ENCODE measurements around the gene TRIM67. TPM values are rescaled to one million over a fixed set of nuclear protein-coding genes. Genes with fewer than 3 reads are reported as not detected.

Gene TRIM67
- total RNA-seq, 1 donor from 2014 or later: not detected

GRCh38 chr1:231201375-231201978 is 39.6 kb downstream of the TRIM67 start:
- peaks cover 38% of the 10 kb centered on the region for H3K27me3 Mint-ChIP-seq
- H3K4me3 Mint-ChIP-seq: no peak overlapping the region
- intact Hi-C loops (cut with micrococcal nuclease): no loop called here
- no peak for DNase-seq
- TF ChIP-seq, protein P1, sequence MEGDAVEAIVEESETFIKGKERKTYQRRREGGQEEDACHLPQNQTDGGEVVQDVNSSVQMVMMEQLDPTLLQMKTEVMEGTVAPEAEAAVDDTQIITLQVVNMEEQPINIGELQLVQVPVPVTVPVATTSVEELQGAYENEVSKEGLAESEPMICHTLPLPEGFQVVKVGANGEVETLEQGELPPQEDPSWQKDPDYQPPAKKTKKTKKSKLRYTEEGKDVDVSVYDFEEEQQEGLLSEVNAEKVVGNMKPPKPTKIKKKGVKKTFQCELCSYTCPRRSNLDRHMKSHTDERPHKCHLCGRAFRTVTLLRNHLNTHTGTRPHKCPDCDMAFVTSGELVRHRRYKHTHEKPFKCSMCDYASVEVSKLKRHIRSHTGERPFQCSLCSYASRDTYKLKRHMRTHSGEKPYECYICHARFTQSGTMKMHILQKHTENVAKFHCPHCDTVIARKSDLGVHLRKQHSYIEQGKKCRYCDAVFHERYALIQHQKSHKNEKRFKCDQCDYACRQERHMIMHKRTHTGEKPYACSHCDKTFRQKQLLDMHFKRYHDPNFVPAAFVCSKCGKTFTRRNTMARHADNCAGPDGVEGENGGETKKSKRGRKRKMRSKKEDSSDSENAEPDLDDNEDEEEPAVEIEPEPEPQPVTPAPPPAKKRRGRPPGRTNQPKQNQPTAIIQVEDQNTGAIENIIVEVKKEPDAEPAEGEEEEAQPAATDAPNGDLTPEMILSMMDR (IDR thresholded peaks at IDR 0.05): no peak
- no peak for ATAC-seq (ENCODE audit: low read depth)
- CTCF ChIA-PET: no interaction called here
- no peaks in the 10 kb centered on the region for H3K36me3 Mint-ChIP-seq (ENCODE audit: low read depth)
- H3K9me3 Mint-ChIP-seq: no peaks in the 10 kb centered on the region
- no peak overlapping the region for H3K27ac Mint-ChIP-seq
- POLR2A ChIA-PET: no interaction called here
- no peaks in the 10 kb centered on the region for H3K4me1 Mint-ChIP-seq

DNA sequence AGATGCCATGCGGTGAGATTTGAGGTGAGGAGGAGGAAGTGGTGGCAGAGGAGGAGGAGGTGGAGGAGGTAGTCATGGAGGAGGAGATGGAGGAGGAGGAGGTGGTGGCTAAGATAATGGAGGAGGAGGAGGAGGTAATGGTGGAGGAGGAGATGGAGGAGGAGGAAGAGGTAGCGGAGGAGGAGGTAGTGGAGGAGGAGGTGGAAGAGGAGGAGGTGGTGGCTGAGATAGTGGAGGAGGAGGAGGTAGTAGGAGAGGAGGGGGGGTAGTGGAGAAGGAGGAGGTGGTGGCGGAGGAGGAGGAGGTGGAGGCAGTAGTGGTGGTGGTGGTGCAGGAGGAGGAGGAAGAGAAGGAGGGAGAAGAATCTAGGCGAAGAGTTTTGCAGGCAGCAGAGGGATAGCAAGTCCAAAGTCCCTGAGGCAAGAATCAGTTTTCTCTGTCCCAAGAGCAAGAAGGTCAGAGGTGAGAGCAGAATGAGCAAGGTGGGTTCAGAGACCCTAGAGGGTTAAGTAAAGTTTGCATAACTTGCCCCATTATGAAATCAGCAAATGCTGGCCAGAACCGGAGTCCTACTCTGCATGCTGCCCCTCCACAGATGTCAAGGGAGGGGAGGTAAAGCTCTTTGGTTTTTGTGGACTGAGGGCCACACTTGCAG is 40.2 kb downstream of the TRIM67 start:
- Mint-ChIP-seq H3K4me1 (no peaks in the 10 kb centered on the region), H3K4me3 (no peak overlapping the region), H3K27ac (no peak overlapping the region), H3K27me3 (peaks cover 38% of the 10 kb centered on the region), H3K36me3 (ENCODE audit: low read depth) (no peaks in the 10 kb centered on the region), H3K9me3 (no peaks in the 10 kb centered on the region)
- POLR2A ChIA-PET: no interaction called here
- CTCF ChIA-PET: no interaction called here
- ATAC-seq (ENCODE audit: low read depth) (no peak), DNase-seq (no peak)
- TF ChIP-seq, protein P1 (IDR thresholded peaks at IDR 0.05): no peak
- intact Hi-C loops (cut with micrococcal nuclease): no loop called here

- H3K27ac Mint-ChIP-seq: no peak overlapping the region
- H3K4me1 Mint-ChIP-seq: no peaks in the 10 kb centered on the region
- no peaks in the 10 kb centered on the region for H3K36me3 Mint-ChIP-seq (ENCODE audit: low read depth)
- TF ChIP-seq, protein P1 (IDR thresholded peaks at IDR 0.05): no peak
- intact Hi-C loops (cut with micrococcal nuclease): no loop called here
- H3K27me3 Mint-ChIP-seq: peaks cover 35% of the 10 kb centered on the region
- DNase-seq: no peak
- no peaks in the 10 kb centered on the region for H3K9me3 Mint-ChIP-seq
- ATAC-seq (ENCODE audit: low read depth): no peak
- no peak overlapping the region for H3K4me3 Mint-ChIP-seq
- POLR2A ChIA-PET: no interaction called here
- CTCF ChIA-PET: no interaction called here
Observed at GRCh38 chr1:231203259-231204057, 41.6 kb downstream of the TRIM67 start.

DNA sequence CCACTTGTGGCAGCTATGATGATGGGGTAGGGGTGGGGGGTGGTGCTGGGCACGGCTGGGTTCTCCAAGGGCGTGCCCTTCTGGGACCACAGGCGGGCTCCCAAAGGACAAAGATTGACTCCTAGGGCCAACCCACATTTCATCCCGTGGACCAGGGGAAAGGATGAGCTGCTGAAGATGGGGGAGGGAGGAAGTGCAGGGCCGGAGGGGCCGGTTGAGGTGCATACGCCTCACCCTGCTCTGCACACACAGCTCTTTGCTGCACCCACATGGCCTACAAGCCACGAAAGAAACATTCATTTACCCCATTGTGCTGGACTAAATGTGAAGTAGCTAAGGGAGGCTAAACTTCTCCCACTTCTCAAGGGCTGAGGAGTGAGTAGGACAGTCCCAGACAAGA is 45.0 kb downstream of the TRIM67 start:
- CTCF ChIA-PET: interaction anchor here (0.7 kb wide), 1 partner anchor 289 kb away, joined by 3 read pairs; no protein-coding TSS in a partner anchor
- H3K4me3 Mint-ChIP-seq: no peak overlapping the region
- peaks cover 13% of the 10 kb centered on the region for H3K27me3 Mint-ChIP-seq
- H3K4me1 Mint-ChIP-seq: peaks cover 8% of the 10 kb centered on the region
- intact Hi-C loops (cut with micrococcal nuclease): no loop called here
- H3K36me3 Mint-ChIP-seq (ENCODE audit: low read depth): no peaks in the 10 kb centered on the region
- no peaks in the 10 kb centered on the region for H3K9me3 Mint-ChIP-seq
- DNase-seq: no peak
- no peak for ATAC-seq (ENCODE audit: low read depth)
- POLR2A ChIA-PET: no interaction called here
- TF ChIP-seq, protein P1 (IDR thresholded peaks at IDR 0.05): no peak
- no peak overlapping the region for H3K27ac Mint-ChIP-seq

- no peaks in the 10 kb centered on the region for H3K36me3 Mint-ChIP-seq (ENCODE audit: low read depth)
- no peaks in the 10 kb centered on the region for H3K9me3 Mint-ChIP-seq
- peaks cover 13% of the 10 kb centered on the region for H3K4me1 Mint-ChIP-seq
- no peak overlapping the region for H3K4me3 Mint-ChIP-seq
- CTCF ChIA-PET: interaction anchor here (0.7 kb wide), 1 partner anchor 290 kb away, joined by 3 read pairs; no protein-coding TSS in a partner anchor
- TF ChIP-seq, protein P1 (IDR thresholded peaks at IDR 0.05): no peak
- DNase-seq: no peak
- H3K27ac Mint-ChIP-seq: no peak overlapping the region
- ATAC-seq (ENCODE audit: low read depth): no peak
- H3K27me3 Mint-ChIP-seq: peaks cover 10% of the 10 kb centered on the region
- POLR2A ChIA-PET: no interaction called here
- intact Hi-C loops (cut with micrococcal nuclease): no loop called here
Observed at GRCh38 chr1:231207437-231207836, 45.6 kb downstream of the TRIM67 start.

Data from activated B cell treated with CpG ODN at 0.5 μM for 24 hours (primary cell).